Endodermal cell (in vitro differentiated cells): ENCODE data around the gene RNU7-1. TPM values are rescaled to one million over a fixed set of nuclear protein-coding genes. Genes with fewer than 3 reads are reported as not detected.

Source experiments
- DNase-seq: peaks from one replicate; pipeline ENCODE4 v3.0.0-alpha.2; 2017
- H3K27ac ChIP-seq: 2 replicates; pipeline ENCODE4 v1.5.1; 2013; ENCODE audit warnings: mild to moderate bottlenecking, low read depth, low read length, moderate library complexity
- H3K27me3 ChIP-seq: 2 replicates; pipeline ENCODE4 v1.6.1; 2013; ENCODE audit warnings: mild to moderate bottlenecking, low read length, moderate library complexity; ENCODE audit not compliant: insufficient read depth, control insufficient read depth, poor library complexity, severe bottlenecking
- H3K36me3 ChIP-seq: 2 replicates; pipeline ENCODE4 v1.7.0; 2013; ENCODE audit warnings: mild to moderate bottlenecking, low read length, moderate library complexity; ENCODE audit not compliant: control insufficient read depth, insufficient read depth
- H3K4me1 ChIP-seq: one replicate; pipeline ENCODE4 v1.7.0; 2013; ENCODE audit warnings: low read length; ENCODE audit not compliant: control insufficient read depth, insufficient read depth
- H3K4me3 ChIP-seq: 2 replicates; pipeline ENCODE4 v1.5.1; 2013; ENCODE audit warnings: mild to moderate bottlenecking, low read length, moderate library complexity
- H3K9ac ChIP-seq: 2 replicates; pipeline ENCODE4 v1.6.1; 2013; ENCODE audit warnings: mild to moderate bottlenecking, low read length, moderate library complexity; ENCODE audit not compliant: poor library complexity, severe bottlenecking; ENCODE audit errors: extremely low read depth
- H3K9me3 ChIP-seq: 2 replicates; pipeline ENCODE4 v1.6.1; 2013; ENCODE audit warnings: mild to moderate bottlenecking, low read length, moderate library complexity; ENCODE audit not compliant: control insufficient read depth
- H3K27ac Mint-ChIP-seq: 2 replicates; pipeline ENCODE4 v1.8.0; 2020; ENCODE audit warnings: mixed read lengths
- H3K27me3 Mint-ChIP-seq: 2 replicates; pipeline ENCODE4 v1.8.0; 2021; ENCODE audit warnings: mild to moderate bottlenecking, mixed read lengths; ENCODE audit not compliant: insufficient read depth
- H3K36me3 Mint-ChIP-seq: 2 replicates; pipeline ENCODE4 v1.8.0; 2020; ENCODE audit warnings: low read depth, mixed read lengths
- H3K4me1 Mint-ChIP-seq: 2 replicates; pipeline ENCODE4 v1.8.0; 2020; ENCODE audit warnings: mixed read lengths
- H3K4me3 Mint-ChIP-seq: 2 replicates; pipeline ENCODE4 v1.8.0; 2020; ENCODE audit warnings: mild to moderate bottlenecking, moderate library complexity, mixed read lengths
- H3K9me3 Mint-ChIP-seq: 2 replicates; pipeline ENCODE4 v1.8.0; 2020; ENCODE audit warnings: mild to moderate bottlenecking, mixed read lengths
- CTCF ChIP-seq: fragments of 200-600 bp; sonication (generic); conservative IDR thresholded peaks from 2 replicates; pipeline ENCODE4 v1.5.0; 2021; ENCODE audit warnings: antibody characterized with exemption, mild to moderate bottlenecking
- WGBS, 2 experiments: methylation state at CpG; one replicate each; pipeline versions ENCODE4 v1.1.5 to v1.1.7; 2013; ENCODE audit warnings: missing lambda C conversion rate in 2 of 2, mixed read lengths in 1 of 2; ENCODE audit not compliant: insufficient coverage in 1 of 2, insufficient read length in 1 of 2; 5-methylcytosine and 5-hydroxymethylcytosine counted together
- total RNA-seq, 2 donors: library from RNA; stranded (reverse); fragmentation: NEBNext Ultra II Directional in 1 of 2; extraction: Animal tissue kit (Norgen Biotek cat#: 25700) in 1 of 2; gene quantifications; 2 replicates in 1 of 2; 3 replicates in 1 of 2; pipeline ENCODE4 v1.2.1, GENCODE V29; 2021

Gene RNU7-1
- total RNA-seq, 2 donors from 2014 or later, result not detected

GRCh38 chr12:6937481-6938352 is 5.9 kb upstream of the RNU7-1 start:
- peak; percentile 99 for DNase-seq
- peak; percentile 99 for TF ChIP-seq CTCF
- H3K4me3 Mint-ChIP-seq, result peak overlapping the region; percentile 63
- peaks cover 81% of the 10 kb centered on the region for H3K36me3 ChIP-seq
- H3K27me3 ChIP-seq, result no peaks in the 10 kb centered on the region
- no peaks in the 10 kb centered on the region for H3K27me3 Mint-ChIP-seq
- H3K4me1 ChIP-seq, result peaks cover 8% of the 10 kb centered on the region
- peaks cover 80% of the 10 kb centered on the region for H3K36me3 Mint-ChIP-seq
- no peaks in the 10 kb centered on the region for H3K9me3 ChIP-seq
- peak overlapping the region; percentile 72 for H3K4me3 ChIP-seq
- peak overlapping the region; percentile 91 for H3K27ac ChIP-seq
- peaks cover 25% of the 10 kb centered on the region for H3K4me1 Mint-ChIP-seq
- H3K9me3 Mint-ChIP-seq, result no peaks in the 10 kb centered on the region
- WGBS, 2 experiments, result 7 to 15% methylated on average over 53 to 80 of the region's 80 CpGs
- peak overlapping the region; percentile 67 for H3K9ac ChIP-seq
- peak overlapping the region; percentile 90 for H3K27ac Mint-ChIP-seq

- Histone ChIP-seq H3K27ac (peak overlapping the region; percentile 59), H3K4me3 (peak overlapping the region; percentile 72), H3K36me3 (peaks cover 73% of the 10 kb centered on the region), H3K9me3 (no peaks in the 10 kb centered on the region), H3K9ac (no peak overlapping the region), H3K4me1 (peaks cover 6% of the 10 kb centered on the region), H3K27me3 (no peaks in the 10 kb centered on the region)
- Mint-ChIP-seq H3K27ac (peak overlapping the region; percentile 90), H3K4me3 (peak overlapping the region; percentile 63), H3K4me1 (peaks cover 30% of the 10 kb centered on the region), H3K9me3 (no peaks in the 10 kb centered on the region), H3K36me3 (peaks cover 75% of the 10 kb centered on the region), H3K27me3 (no peaks in the 10 kb centered on the region)
- 91 to 93% methylated on average over 14 to 32 of the region's 32 CpGs for WGBS, 2 experiments
- DNase-seq, result no peak
- TF ChIP-seq CTCF, result peak; percentile 6
These were observed 5.0 kb upstream of the RNU7-1 start for GRCh38 chr12:6938353-6939190.

GRCh38 chr12:6939191-6939540 is 4.5 kb upstream of the RNU7-1 start:
- 90 to 94% methylated on average over 2 of the region's 2 CpGs for WGBS, 2 experiments
- H3K27ac Mint-ChIP-seq, result peak overlapping the region; percentile 90

More at GRCh38 chr12:6939191-6939540, 4.5 kb upstream of the RNU7-1 start:
- no peaks in the 10 kb centered on the region for H3K27me3 Mint-ChIP-seq
- H3K4me1 ChIP-seq, result peaks cover 6% of the 10 kb centered on the region
- no peaks in the 10 kb centered on the region for H3K9me3 ChIP-seq
- no peaks in the 10 kb centered on the region for H3K27me3 ChIP-seq
- no peak overlapping the region for H3K9ac ChIP-seq
- H3K27ac ChIP-seq, result no peak overlapping the region
- H3K9me3 Mint-ChIP-seq, result no peaks in the 10 kb centered on the region
- no peak overlapping the region for H3K4me3 ChIP-seq
- H3K4me1 Mint-ChIP-seq, result peaks cover 32% of the 10 kb centered on the region
- H3K4me3 Mint-ChIP-seq, result peak overlapping the region; percentile 63
- H3K36me3 Mint-ChIP-seq, result peaks cover 69% of the 10 kb centered on the region
- DNase-seq, result no peak
- H3K36me3 ChIP-seq, result peaks cover 67% of the 10 kb centered on the region
- no peak for TF ChIP-seq CTCF
